ENCODE measurements around the gene PHACTR4.
"Not testable (repeated sequence)": the region's sequence is repeated elsewhere in the genome, so short reads cannot be mapped to it uniquely, and the experiment has no call there.

The PHACTR4 gene

DNA sequence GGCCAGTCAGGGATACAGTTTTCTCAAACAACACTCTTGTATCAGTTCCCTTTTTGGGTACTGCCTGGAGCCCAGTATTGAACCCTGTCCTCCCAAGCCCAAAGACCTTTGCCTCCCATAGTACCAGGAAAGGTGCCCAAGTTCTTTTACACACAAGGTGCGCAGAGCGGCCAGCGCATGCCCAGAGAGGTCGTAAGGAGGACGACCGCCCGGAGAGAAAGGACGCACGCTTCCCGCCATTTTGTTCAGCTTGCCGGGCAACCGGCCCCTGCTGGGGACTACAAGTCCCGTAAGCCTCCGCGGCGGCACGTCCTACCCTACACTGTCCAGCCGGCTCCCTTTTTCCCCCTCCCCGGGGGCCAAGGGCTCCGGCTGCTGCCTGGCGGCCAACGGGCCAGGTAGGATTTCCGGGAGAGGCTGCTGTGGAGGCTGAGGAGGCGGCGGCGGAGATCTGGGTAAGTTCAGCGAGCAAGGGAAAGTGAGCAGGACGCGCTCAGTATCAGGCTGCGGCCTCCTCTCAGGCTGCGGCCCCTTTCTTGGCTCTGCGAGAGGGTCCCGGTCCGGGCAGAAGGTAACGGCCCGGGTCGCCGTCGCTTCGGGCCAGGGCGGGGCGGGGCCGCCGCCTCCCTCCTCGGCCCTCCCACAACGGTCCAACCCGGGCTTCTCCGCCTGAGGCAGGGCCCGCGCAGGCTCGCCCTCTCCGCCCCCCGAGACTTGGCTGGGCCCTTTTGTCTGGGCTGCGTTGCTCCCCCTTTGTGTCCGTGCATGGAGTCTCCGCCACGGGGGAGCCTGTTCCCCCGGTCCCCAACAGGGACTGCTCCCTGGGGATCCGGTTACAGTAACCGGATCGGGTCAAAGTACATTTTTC lies at the start of gene PHACTR4:
Gene PHACTR4 (plus strand): TSS at position 370 of the 868 bp plus-strand sequence. CDS start 37,708 bp downstream, outside the sequence.
- peak; percentile 64 for DNase-seq

GRCh38 chr1:28322194-28322593 lies 47.3 kb upstream of the PHACTR4 start:
- no peak for DNase-seq

GRCh38 chr1:28323720-28324119 lies 45.8 kb upstream of the PHACTR4 start:
- no peak for DNase-seq

DNA sequence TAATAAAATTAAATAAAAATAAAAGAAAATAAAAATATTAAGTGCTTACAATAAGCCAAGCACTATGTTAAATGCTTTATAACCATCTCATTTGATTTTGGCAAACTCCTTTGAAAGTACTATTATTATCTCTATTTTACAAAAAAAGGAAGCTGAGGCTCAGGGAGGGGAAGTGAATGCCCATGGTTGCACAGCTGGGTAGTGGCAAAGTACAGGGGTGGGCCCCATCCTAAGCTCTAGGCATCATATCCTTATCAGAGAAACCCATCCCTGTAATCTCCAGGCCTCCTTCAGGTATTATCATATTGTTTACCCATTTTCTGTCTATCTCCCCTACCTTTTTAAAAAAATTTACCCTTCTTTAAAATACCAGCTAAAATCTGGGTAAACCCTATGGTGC lies 43.0 kb upstream of the PHACTR4 start:
- no peak for DNase-seq

GRCh38 chr1:28326984-28327383 lies 42.6 kb upstream of the PHACTR4 start:
- DNase-seq = no peak

GRCh38 chr1:28327431-28327830 lies 42.1 kb upstream of the PHACTR4 start:
- DNase-seq = not testable (repeated sequence)

DNA sequence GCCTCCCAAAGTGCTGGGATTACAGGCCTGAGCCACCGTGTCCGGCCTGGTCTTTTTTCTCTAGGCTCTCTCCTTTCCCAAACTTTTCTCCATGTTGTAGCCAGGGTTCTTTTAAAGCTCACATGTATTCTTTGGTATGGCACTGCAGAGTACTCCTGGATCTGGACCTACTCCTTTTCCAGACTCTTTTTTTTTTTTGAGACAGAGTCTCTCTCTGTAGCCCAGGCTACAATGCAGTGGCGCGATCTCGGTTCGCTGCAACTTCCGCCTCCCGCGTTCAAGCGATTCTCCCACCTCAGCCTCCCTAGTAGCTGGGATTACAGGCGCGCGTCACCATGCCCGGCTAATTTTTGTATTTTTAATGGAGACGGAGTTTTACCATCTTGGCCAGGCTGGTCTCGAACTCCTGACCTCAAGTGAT lies 41.3 kb upstream of the PHACTR4 start:
- no peak for DNase-seq

- DNase-seq = no peak
Observed at GRCh38 chr1:28329395-28330153, 40.0 kb upstream of the PHACTR4 start.

- no peak for DNase-seq
Observed at GRCh38 chr1:28338897-28339296, 30.6 kb upstream of the PHACTR4 start.

GRCh38 chr1:28339551-28339950 lies 30.0 kb upstream of the PHACTR4 start:
- DNase-seq = no peak

GRCh38 chr1:28340221-28340974 lies 29.1 kb upstream of the PHACTR4 start:
- no peak for DNase-seq

GRCh38 chr1:28341591-28341990 lies 27.9 kb upstream of the PHACTR4 start:
- DNase-seq = no peak

- no peak for DNase-seq
Observed at GRCh38 chr1:28343405-28343804, 26.1 kb upstream of the PHACTR4 start.

GRCh38 chr1:28353248-28353810 lies 16.2 kb upstream of the PHACTR4 start:
- DNase-seq = not testable (repeated sequence)

DNA sequence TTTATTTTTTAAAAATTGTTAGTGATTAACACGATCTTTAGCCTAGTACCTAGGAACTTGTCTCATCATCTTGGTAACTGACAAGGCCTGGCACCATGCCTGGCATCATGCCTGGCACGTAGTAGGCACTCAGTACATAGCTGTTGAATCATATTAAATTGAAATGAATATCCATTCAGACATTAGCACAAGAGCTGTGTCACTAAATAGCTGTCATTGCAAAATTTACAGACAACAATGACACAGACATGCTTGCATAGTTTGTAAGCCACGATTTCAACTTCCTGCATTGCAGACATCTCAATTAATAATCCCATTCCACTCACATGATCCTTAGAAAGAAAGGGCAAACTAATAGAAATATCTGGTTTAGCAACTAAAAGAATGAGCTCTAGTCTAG lies 15.4 kb upstream of the PHACTR4 start:
- DNase-seq = no peak

- DNase-seq = no peak
Observed at GRCh38 chr1:28358716-28359115, 10.8 kb upstream of the PHACTR4 start.

DNA sequence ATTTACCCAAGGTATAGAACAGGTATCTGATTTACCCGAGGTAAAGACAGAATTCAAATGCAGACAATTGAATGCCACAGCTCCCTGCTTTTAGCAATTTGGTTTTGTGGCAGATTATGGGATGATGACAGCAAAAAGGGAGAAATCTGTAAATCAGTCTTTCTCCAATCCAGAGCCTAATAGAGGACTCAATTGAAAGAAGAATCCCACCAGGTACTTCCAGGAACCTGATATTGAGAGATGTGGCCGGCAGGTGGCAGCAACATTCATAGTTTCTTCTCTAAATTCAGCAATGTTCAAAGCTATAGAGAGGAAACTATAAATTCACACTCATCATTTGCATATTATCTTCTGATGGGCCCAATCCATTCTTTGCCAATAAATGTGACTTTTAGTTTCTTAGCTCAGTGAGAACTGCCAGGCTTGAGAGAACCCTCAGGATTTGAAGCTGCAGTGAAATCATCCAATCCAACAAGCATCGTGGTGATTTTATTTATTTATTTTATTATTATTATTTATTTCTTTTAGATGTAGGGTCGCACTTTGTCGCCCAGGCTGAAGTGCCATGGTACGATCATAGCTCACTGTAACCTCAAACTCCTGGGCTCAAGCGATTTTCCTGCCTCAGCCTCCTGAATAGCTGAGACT lies 9.8 kb upstream of the PHACTR4 start:
- peak; percentile 48 for DNase-seq

DNA sequence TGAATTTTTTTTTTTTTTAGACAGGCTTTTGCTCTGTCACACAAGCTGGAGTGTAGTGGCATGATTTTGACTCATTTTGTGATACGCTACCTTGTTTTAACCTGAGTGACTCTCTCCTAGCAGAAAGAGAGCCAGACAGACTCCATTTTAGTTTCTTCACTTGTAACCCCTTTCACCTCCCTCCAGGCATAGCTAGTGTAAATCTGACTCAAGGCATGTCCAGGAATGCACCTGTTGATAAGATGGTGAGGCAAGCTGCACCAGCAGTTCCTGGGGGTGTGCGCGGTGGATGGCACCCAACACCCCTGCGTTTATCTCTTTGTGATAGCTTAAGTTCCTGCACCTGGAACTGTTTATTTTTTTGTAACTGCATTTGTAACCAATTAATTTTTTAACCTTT lies 4.7 kb upstream of the PHACTR4 start:
- DNase-seq = no peak

GRCh38 chr1:28365864-28366263 lies 3.7 kb upstream of the PHACTR4 start:
- DNase-seq = no peak

GRCh38 chr1:28368608-28369007 lies 932 bp upstream of the PHACTR4 start:
- DNase-seq = not testable (repeated sequence)

DNA sequence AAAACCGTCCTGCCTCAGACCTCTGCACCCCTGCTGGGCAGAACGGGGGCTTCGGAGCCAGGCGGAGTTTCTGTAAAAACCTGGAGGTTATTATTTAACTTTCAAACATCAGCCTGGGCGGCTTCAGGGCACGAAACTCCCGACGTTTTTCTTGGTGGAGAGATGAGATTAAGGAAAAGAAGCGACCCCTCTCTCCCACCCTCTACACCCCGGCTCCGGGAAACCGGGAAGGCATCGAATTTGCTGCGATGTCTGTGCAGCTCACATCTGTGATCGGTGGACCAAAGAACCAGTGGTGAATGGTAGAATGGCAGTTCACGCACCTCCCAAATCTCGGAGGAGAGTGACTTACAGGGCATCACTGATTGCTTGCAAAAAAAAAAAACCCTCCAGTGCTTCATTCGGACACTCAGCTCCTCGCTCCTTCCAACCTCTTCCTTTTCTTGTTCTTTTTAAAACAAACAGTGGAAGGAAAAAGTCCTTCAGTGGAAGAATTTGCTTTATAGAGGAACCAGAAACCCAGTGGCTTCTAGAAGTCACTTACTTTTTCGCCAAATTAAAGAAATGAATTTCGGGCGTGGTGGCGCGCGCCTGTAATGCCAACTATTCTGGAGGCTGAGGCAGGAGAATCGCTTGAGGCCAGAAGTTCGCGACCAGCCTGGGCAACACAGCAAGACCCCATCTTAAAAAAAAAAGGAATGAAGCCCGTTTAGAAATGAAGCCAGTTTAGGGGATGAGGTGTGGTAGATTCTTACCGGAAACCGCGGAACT lies 884 bp downstream of the PHACTR4 start:
- peak; percentile 10 for DNase-seq

GRCh38 chr1:28371010-28371377 lies 1.5 kb downstream of the PHACTR4 start:
- no peak for DNase-seq

Measured in activated effector memory CD4-positive, alpha-beta T cell treated with Interleukin-2 at 50 U/mL for 16 hours (primary cell).